AG09319 (cell line): ENCODE results near the gene SCAMP4.

Experiments
- DNase-seq: peaks from one replicate; pipeline ENCODE4 v3.0.0-alpha.2; 2010; ENCODE audit warnings: low read depth; ENCODE audit errors: extremely low read depth
- TF ChIP-seq, protein P1 (sequence below): IDR thresholded peaks from 2 replicates; pipeline ENCODE4 v1.5.1; 2011; ENCODE audit warnings: low read depth, mild to moderate bottlenecking, inconsistent platforms, low read length, moderate library complexity

SCAMP4 gene

GRCh38 chr19:1970806-1971502, 65.8 kb downstream of the SCAMP4 start:
- TF ChIP-seq, protein P1, sequence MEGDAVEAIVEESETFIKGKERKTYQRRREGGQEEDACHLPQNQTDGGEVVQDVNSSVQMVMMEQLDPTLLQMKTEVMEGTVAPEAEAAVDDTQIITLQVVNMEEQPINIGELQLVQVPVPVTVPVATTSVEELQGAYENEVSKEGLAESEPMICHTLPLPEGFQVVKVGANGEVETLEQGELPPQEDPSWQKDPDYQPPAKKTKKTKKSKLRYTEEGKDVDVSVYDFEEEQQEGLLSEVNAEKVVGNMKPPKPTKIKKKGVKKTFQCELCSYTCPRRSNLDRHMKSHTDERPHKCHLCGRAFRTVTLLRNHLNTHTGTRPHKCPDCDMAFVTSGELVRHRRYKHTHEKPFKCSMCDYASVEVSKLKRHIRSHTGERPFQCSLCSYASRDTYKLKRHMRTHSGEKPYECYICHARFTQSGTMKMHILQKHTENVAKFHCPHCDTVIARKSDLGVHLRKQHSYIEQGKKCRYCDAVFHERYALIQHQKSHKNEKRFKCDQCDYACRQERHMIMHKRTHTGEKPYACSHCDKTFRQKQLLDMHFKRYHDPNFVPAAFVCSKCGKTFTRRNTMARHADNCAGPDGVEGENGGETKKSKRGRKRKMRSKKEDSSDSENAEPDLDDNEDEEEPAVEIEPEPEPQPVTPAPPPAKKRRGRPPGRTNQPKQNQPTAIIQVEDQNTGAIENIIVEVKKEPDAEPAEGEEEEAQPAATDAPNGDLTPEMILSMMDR = no peak
- no peak for DNase-seq

DNA sequence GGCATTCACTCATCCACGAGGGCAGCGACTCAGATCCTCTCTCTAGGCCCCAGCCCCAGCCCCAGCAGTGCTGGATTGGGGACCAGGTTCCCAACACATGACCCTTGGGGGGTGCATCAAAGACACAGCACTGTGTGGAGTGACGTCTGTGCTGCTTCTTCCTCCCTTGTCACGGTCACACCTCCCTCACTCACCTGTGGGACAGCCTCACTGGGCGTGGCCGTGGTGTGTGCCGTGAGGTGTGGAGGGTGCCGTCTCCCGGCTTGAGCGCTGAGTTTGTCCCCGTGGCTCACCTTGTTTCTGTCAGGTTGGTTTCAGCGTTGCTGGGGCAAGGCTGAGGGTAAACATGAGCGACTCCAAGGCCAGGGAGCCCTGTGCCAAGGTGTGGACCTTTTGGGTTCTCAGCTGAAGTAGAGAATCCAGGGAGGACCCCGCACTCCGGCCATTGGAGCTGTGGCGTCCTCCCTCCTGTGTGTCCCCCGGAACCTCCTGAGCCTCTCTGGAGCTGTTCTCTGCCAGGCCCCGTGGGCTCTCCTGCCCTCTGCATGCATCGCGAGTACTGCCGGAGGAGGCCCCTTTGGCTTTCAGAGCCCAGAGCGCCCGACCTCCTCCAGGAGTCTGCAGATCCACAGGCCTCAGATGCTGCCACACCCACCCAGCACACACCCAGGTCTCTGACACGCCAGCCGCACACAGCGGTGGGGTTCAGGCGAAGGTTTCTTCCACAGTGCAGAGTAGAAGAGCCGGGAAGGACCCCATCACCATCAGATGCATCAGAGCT, 69.4 kb downstream of the SCAMP4 start:
- no peak for DNase-seq
- TF ChIP-seq, protein P1 = no peak

GRCh38 chr19:1975162-1975480, 69.9 kb downstream of the SCAMP4 start:
- DNase-seq = no peak
- TF ChIP-seq, protein P1 = no peak
